GM12878 (cell line): ENCODE results near the gene CNST. TPM values are rescaled to one million over a fixed set of nuclear protein-coding genes. Genes with fewer than 3 reads are reported as not detected.

ENCODE experiments used
- ATAC-seq: fragments of 200-7000 bp; cut with Tn5 transposase; 3 replicates; pipeline ENCODE4 v1.9.1; 2020; ENCODE audit warnings: mild to moderate bottlenecking, moderate library complexity
- BruUV-seq: library from RNA; stranded (reverse); fragments of 400-500 nt; replicated peaks from 2 replicates; lab custom pipeline; 2021; lab: Mats Ljungman, UMichigan
- CTCF ChIA-PET: fragments of 300-600 bp; sonication (Branson Sonifier 250); formaldehyde crosslinking; extraction: SDS; loops from one replicate; lab custom pipeline; 2021; ENCODE audit warnings: inconsistent platforms; lab: Yijun Ruan, JAX
- POLR2A ChIA-PET: fragments of 350-600 bp; formaldehyde crosslinking; extraction: SDS; loops from one replicate; lab custom pipeline; 2021; ENCODE audit warnings: inconsistent platforms; lab: Charles Lee
- RAD21 ChIA-PET: fragments of 300-600 bp; sonication (Branson Sonifier 250); formaldehyde crosslinking; loops from one replicate; lab custom pipeline; 2023; ENCODE audit warnings: antibody characterized with exemption; ENCODE audit not compliant: unreplicated experiment; lab: Charles Lee
- SMC1A ChIA-PET: fragments of 300-600 bp; sonication (Branson Sonifier 250); formaldehyde crosslinking; loops from one replicate; lab custom pipeline; 2023; ENCODE audit not compliant: unreplicated experiment, uncharacterized antibody; lab: Charles Lee
- DNase-seq: peaks from one replicate; pipeline ENCODE4 v3.0.0-alpha.2; 2011; ENCODE audit warnings: low read depth, low spot score
- FAIRE-seq: peaks from 3 replicates; lab custom pipeline; 2011; peaks lifted over from hg19 to GRCh38; lab: Jason Lieb, UNC
- H2AFZ ChIP-seq: 2 replicates; pipeline ENCODE4 v1.6.0; 2011; ENCODE audit warnings: low read depth, low read length, control low read depth; ENCODE audit not compliant: control insufficient read depth
- H3K27ac ChIP-seq: 2 replicates; pipeline ENCODE4 v1.5.1; 2011; ENCODE audit warnings: control low read depth; ENCODE audit not compliant: control insufficient read depth, insufficient read depth
- H3K27me3 ChIP-seq, 2 experiments: replicated peaks in 1 of 2; 2 replicates each; pipeline versions ENCODE4 v1.6.0 to v1.6.1; 2011; ENCODE audit warnings: low read length in 1 of 2; ENCODE audit not compliant: control insufficient read depth in 2 of 2, insufficient read depth in 2 of 2
- H3K36me3 ChIP-seq, 2 experiments: 2 replicates each; pipeline ENCODE4 v1.5.1; 2011; ENCODE audit warnings: low read length in 1 of 2; ENCODE audit not compliant: control insufficient read depth in 2 of 2, insufficient read depth in 2 of 2
- H3K4me1 ChIP-seq: 2 replicates; pipeline ENCODE4 v1.6.1; 2011; ENCODE audit warnings: mild to moderate bottlenecking, low read length, moderate library complexity, mixed read lengths; ENCODE audit not compliant: control insufficient read depth, insufficient read depth
- H3K4me2 ChIP-seq: 2 replicates; pipeline ENCODE4 v1.6.0; 2011; ENCODE audit warnings: control low read depth; ENCODE audit not compliant: control insufficient read depth, insufficient read depth
- H3K4me3 ChIP-seq: fragments of 200-600 bp; sonication (generic); 2 replicates; pipeline ENCODE4 v1.5.1; 2016
- H3K79me2 ChIP-seq: 2 replicates; pipeline ENCODE4 v1.6.0; 2011; ENCODE audit warnings: low read length; ENCODE audit not compliant: control insufficient read depth, insufficient read depth
- H3K9ac ChIP-seq: 2 replicates; pipeline ENCODE4 v1.8.0; 2011; ENCODE audit warnings: low read length, control low read depth, mixed read lengths; ENCODE audit not compliant: control insufficient read depth, insufficient read depth
- H3K9me3 ChIP-seq: replicated peaks from 3 replicates; pipeline ENCODE4 v1.5.1; 2011; ENCODE audit warnings: mild to moderate bottlenecking, low read length; ENCODE audit not compliant: control insufficient read depth, insufficient read depth
- H4K20me1 ChIP-seq: 2 replicates; pipeline ENCODE4 v1.6.0; 2011; ENCODE audit not compliant: control insufficient read depth, insufficient read depth
- ELK1 ChIP-seq: IDR thresholded peaks from 2 replicates; pipeline ENCODE4 v1.6.1; 2012; ENCODE audit warnings: low read depth, low read length, improper control_type of control experiment
- PKNOX1 ChIP-seq: fragments of 450-650 bp; IDR thresholded peaks from 2 replicates; pipeline ENCODE4 v1.6.1; 2016; ENCODE audit warnings: mild to moderate bottlenecking
- POU2F2 ChIP-seq: IDR thresholded peaks from 3 replicates; pipeline ENCODE4 v1.6.1; 2011; ENCODE audit warnings: low read depth, mild to moderate bottlenecking, low read length, borderline replicate concordance
- RAD21 ChIP-seq: IDR thresholded peaks from 2 replicates; pipeline ENCODE4 v1.6.1; 2011; ENCODE audit warnings: mild to moderate bottlenecking, low read depth, low read length, moderate library complexity; ENCODE audit not compliant: insufficient read depth
- RELB ChIP-seq: fragments of 450-650 bp; IDR thresholded peaks from 2 replicates; pipeline ENCODE4 v1.6.1; 2017; ENCODE audit warnings: low read depth, mild to moderate bottlenecking, moderate library complexity
- RUNX3 ChIP-seq: IDR thresholded peaks from 2 replicates; pipeline ENCODE4 v1.6.1; 2012; ENCODE audit warnings: low read length, inconsistent platforms
- TCF7 ChIP-seq: IDR thresholded peaks from 2 replicates; pipeline ENCODE4 v1.6.1; 2014; ENCODE audit warnings: antibody characterized with exemption, borderline replicate concordance
- WGBS: methylation state at CpG from one replicate; pipeline ENCODE4 v1.1.6; 2016; ENCODE audit warnings: low lambda C conversion rate; ENCODE audit not compliant: insufficient replicate concordance, insufficient coverage; ENCODE audit errors: missing lambda C conversion rate; 5-methylcytosine and 5-hydroxymethylcytosine counted together
- in situ Hi-C: fragments of 300-500 bp; cut with MboI; formaldehyde crosslinking; loops from 9 replicates; pipeline ENCODE4 v1.14.3; 2018; ENCODE audit warnings: mixed read lengths
- intact Hi-C: fragments of 100-400 bp; cut with micrococcal nuclease; formaldehyde crosslinking; loops from one replicate; pipeline ENCODE4 v1.14.2; 2022; ENCODE audit not compliant: unreplicated experiment
- polyA plus RNA-seq, 11 experiments: library from polyadenylated mRNA; depleted of rRNA in 4 of 11; unstranded in 6 of 11; stranded (reverse) in 5 of 11; fragments of >200 nt; fragmentation: Nextera tagmentation in 4 of 11; fragmentation: Illumina TruSeq in 1 of 11; extraction: Ambion mirVana in 4 of 11; extraction: Trizol in 1 of 11; gene quantifications; 1 replicate in 1 of 11; 2 replicates in 10 of 11; pipeline versions ENCODE4 v1.2.1 to v1.2.3, GENCODE V29; 2011 to 2016; ENCODE audit warnings: inconsistent platforms in 2 of 11, missing spikeins in 2 of 11, low read depth in 1 of 11
- total RNA-seq, 4 experiments: library from RNA; depleted of rRNA in 3 of 4; stranded (reverse); fragments of >200 nt in 3 of 4; fragmentation: Illumina TruSeq in 1 of 4; extraction: Trizol in 1 of 4; gene quantifications; 2 replicates each; pipeline versions ENCODE4 v1.2.1 to v1.2.3, GENCODE V29; 2013 to 2021

CNST gene
- total and polyA plus RNA-seq, 10 of the 15 experiments (the other 5 are each of a cell fraction or from before 2014, with no cell fraction given), result 4.8 to 16.2 (median 12.3) TPM

GRCh38 chr1:246517391-246517790 is 48.9 kb upstream of the CNST start:
- CTCF ChIA-PET, result interaction anchor here (1.1 kb wide), 1 partner anchor 20 kb away, joined by 4 read pairs; no protein-coding TSS in a partner anchor
- H3K36me3 ChIP-seq, result no peaks in the 10 kb centered on the region
- no peaks in the 10 kb centered on the region for H4K20me1 ChIP-seq
- no peaks in the 10 kb centered on the region for H3K27me3 ChIP-seq
- RAD21 ChIA-PET, result no interaction called here
- H3K79me2 ChIP-seq, result no peaks in the 10 kb centered on the region
- 62% methylated on average over 7 of the region's 7 CpGs for WGBS
- SMC1A ChIA-PET, result no interaction called here
- TF ChIP-seq PKNOX1 (no peak), ELK1 (no peak), RELB (no peak), RUNX3 (no peak), POU2F2 (no peak), RAD21 (no peak), TCF7 (no peak)
- H3K4me1 ChIP-seq, result no peaks in the 10 kb centered on the region
- ATAC-seq, result no peak
- no peak for DNase-seq
- in situ Hi-C loops, result no loop called here
- H3K4me3 ChIP-seq, result no peak overlapping the region
- FAIRE-seq, result no peak
- no peak overlapping the region for H3K9ac ChIP-seq
- no peak overlapping the region for H3K27ac ChIP-seq
- intact Hi-C loops, result no loop called here
- no TSS peak for BruUV-seq
- H3K9me3 ChIP-seq, result peaks cover 20% of the 10 kb centered on the region; the same call in 2 of the 3 replicates
- no peak overlapping the region for H3K4me2 ChIP-seq
- POLR2A ChIA-PET, result no interaction called here
- no peak overlapping the region for H2AFZ ChIP-seq
